NCI-H526 (cell line): Measurements from ENCODE around the gene MMP7.

ENCODE experiments used
- DNase-seq, 2 experiments: peaks; one replicate each; lab custom pipeline; 2025; lab: John Stamatoyannopoulos, UW

MMP7 gene, protein sequence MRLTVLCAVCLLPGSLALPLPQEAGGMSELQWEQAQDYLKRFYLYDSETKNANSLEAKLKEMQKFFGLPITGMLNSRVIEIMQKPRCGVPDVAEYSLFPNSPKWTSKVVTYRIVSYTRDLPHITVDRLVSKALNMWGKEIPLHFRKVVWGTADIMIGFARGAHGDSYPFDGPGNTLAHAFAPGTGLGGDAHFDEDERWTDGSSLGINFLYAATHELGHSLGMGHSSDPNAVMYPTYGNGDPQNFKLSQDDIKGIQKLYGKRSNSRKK

DNA sequence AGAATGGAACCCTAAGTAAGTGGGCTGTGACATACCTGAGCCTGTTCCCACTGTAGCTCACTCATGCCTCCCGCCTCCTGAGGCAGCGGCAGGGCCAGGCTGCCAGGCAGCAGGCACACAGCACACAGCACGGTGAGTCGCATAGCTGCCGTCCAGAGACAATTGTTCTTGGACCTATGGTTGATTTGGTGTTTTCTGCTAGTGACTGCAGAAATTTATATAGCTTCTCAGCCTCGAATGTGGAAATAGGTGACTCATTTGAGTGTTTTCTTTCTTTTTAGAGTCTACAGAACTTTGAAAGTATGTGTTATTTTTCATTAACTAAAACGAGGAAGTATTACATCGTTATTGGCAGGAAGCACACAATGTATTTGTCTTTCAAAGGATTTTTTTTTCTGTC lies at the start of gene MMP7:
Gene MMP7 (minus strand): TSS at position 190 of the 400 bp plus-strand sequence. CDS start 47 bp downstream, at position 143.
- DNase-seq: no peak

- no peak for DNase-seq
Measured at GRCh38 chr11:102577723-102578122, 47.2 kb upstream of the MMP7 start.

GRCh38 chr11:102577182-102577581 lies 46.6 kb upstream of the MMP7 start:
- no peak for DNase-seq

DNA sequence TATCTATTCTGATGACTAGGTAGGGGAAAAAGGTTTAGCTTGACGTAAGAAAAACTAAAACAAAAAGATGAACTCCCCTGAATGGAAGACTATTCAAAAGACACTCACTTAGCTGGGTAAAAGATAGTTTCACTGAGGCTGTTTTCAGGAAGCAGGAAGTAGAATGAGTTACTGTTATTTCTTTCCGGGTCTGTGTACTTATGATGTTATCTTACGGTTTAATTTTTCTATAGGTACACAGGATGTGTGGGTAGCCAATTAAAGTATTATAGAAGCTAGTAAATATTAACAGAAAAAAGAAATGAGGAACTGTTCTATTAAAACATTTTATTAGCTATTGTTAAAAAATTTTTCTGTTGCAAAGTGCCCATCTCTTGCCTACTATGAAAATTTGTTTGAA lies 45.8 kb upstream of the MMP7 start:
- DNase-seq: no peak

GRCh38 chr11:102575012-102575411 lies 44.5 kb upstream of the MMP7 start:
- DNase-seq: no peak

DNA sequence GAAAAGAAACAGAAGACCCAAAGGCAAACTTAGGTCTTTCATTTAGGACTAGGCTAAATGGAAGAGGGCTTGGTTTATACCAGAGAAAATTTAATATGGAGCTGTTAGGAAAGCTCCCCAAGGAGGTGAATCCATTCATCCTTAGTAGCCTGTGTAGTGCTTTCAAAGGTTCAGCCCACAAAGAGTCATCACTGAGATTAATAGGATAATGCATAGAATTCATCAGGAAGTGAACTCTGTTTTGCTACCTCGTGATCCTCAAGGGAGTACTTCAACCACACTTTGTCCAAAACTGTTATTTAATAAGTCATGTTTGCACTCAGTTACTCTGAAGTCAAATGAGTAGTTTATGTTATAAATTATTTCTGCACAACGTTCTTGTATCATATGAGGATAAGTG lies 43.3 kb upstream of the MMP7 start:
- DNase-seq: no peak

GRCh38 chr11:102572554-102573220 lies 42.1 kb upstream of the MMP7 start:
- DNase-seq: no peak

DNA sequence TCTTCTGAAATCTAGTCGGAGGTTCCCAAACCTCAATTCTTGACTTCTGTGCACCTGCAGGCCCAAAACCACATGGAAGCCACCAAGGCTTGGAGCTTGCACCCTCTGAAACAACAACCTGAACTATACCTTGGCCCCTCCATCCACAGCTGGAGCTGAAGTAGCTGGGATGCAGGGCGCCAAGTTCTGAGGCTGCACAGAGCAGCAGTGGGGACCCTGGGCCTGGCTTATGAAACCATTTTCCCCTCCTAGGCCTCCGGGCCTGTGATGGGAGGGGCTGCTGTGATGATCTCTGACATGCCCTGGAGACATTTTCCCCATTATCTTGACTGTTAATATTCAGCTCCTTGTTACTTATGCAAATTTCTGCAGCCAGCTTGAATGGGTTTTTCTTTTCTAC lies 38.3 kb upstream of the MMP7 start:
- no peak for DNase-seq

GRCh38 chr11:102566112-102566511 lies 35.6 kb upstream of the MMP7 start:
- no peak for DNase-seq

- no peak for DNase-seq
Measured at GRCh38 chr11:102564110-102564509, 33.6 kb upstream of the MMP7 start.

GRCh38 chr11:102561636-102562035 lies 31.1 kb upstream of the MMP7 start:
- no peak for DNase-seq

GRCh38 chr11:102560555-102561011 lies 30.0 kb upstream of the MMP7 start:
- DNase-seq: no peak

DNA sequence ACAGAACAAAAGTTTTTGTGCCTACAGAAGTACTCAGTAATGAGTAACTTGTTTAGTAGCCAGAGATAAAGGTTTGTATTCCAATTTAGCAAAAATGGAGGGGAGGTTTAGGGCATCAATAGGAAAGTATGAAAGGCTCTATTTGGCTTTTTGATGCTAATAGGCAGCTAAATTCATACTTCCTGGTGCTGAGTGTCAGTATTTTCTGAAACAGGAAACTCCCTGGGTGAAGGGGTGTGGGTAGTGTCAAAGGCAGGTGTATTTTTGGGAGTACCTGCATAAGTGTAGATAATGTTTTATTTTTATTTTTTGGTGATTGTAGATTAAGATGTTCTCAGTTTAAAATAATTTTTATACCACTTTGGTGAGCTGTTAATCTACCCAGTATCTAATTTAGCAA lies 29.3 kb upstream of the MMP7 start:
- DNase-seq: no peak

DNA sequence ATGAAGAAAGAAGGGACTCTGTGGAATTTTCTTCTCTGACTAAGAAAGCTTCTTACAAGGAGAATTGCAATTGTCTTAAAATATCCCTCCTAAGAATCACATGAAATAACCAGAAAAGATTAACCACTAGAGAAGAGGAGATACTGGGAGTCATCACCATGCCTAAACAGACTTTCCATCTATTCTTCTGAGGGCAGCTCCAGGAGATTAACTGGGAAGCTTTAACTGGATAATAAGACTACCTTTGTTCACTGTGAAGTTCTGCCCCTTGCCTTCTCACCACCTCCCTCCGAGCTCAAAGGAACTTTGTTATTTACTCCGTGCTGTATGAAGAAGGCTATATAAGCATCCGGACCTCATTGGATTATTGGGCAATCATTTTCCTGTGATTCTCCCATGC lies 24.5 kb upstream of the MMP7 start:
- DNase-seq: no peak

DNA sequence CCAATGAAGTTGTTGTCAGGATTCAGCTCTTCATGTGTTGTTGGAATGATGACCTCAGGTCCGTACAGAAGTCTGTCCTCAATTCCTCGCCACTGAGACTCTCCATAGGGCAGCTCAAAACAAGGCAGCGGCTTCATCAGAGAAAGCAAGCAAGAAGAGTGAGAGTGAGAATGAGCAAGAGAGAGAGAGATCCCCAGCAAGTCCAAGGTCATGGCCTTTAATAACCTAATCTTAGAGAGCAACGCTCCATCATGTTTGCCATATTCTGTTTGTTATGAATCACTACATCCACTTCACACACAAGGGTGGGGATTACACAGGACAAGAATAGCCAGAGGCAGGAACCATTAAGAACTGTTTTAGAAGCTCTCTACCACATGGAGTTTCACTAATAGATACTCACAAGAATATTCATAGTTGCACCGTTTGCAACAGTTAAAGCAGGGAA lies 23.3 kb upstream of the MMP7 start:
- no peak for DNase-seq

DNA sequence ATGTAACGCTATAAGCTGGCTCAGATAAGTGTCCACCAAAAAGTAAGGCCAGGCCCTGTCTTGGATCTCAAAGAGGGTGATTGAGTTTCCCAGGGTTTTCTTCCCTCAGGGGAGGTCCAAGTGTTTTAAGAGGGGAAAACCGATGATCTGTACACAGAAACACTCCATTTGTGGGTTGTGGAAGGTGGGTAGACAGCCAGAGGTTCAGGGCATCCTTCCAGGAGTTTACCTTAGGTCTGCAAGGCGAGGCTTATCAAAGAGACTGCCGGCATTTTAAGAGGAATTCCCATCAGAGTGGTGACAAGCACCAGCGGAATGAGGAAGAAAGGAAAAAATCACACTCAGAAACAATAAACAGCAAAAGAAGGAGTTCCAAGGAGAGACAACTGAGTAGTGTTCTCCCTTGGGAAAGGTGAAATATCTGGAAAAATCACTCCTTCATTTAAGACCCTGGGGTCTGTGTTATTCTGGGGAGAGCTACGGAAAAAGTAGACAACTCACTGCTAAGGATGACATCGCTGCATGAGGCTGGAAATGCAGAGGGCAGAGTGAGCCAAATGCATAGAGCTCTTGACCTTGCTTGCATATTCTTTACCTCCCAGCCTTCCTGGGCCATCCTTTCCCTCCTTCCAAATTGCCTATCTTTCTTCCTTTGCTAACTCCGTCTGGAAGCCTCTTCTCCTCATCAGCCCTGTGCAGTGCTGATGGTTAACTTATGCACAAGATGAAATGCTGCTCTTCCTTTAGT lies 22.1 kb upstream of the MMP7 start:
- DNase-seq: no peak

GRCh38 chr11:102552020-102552419 lies 21.5 kb upstream of the MMP7 start:
- DNase-seq: no peak

GRCh38 chr11:102551169-102551781 lies 20.7 kb upstream of the MMP7 start:
- DNase-seq: no peak

- DNase-seq: no peak
Measured at GRCh38 chr11:102546923-102547471, 16.4 kb upstream of the MMP7 start.

GRCh38 chr11:102546427-102546826 lies 15.9 kb upstream of the MMP7 start:
- DNase-seq: no peak

DNA sequence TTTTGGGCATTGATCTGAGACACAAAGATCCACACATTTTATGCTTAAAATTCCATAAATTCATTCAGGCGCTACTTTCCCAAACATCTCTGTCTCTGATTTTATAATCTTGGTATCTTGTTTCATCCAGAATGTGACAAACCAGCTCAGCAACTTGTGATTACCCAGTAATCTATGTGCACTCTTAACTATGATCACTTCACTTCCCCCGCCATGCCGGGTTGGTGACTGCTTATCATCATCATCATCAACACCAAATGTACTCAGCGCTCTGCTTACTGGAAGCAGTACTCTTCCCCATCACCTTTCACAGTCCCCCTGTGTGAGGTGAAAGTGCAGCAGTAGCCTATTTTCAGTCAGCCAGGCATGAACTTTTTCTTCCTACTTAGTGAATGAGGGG lies 15.2 kb upstream of the MMP7 start:
- DNase-seq: no peak

DNA sequence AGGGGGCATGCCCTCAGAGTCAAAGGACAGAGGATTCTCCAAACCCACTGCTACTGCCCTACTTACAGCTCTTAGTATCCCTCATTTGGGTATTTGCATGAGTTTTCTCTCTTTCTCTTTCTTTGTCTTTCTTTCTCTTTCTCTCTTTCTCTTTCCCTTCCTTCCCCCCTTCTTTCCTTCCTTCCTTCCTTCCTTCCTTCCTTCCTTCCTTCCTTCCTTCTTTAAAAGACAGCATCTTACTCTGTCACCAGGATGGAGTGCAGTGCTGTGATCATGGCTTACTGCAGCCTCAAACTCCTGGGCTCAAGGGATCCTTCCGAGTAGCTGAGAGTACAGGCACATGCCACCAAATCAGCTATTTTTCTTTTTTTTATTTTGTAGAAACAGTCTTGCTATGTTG lies 14.0 kb upstream of the MMP7 start:
- no peak for DNase-seq
